Measurements from ENCODE around the gene TM7SF2.

- TF ChIP-seq, protein P1, sequence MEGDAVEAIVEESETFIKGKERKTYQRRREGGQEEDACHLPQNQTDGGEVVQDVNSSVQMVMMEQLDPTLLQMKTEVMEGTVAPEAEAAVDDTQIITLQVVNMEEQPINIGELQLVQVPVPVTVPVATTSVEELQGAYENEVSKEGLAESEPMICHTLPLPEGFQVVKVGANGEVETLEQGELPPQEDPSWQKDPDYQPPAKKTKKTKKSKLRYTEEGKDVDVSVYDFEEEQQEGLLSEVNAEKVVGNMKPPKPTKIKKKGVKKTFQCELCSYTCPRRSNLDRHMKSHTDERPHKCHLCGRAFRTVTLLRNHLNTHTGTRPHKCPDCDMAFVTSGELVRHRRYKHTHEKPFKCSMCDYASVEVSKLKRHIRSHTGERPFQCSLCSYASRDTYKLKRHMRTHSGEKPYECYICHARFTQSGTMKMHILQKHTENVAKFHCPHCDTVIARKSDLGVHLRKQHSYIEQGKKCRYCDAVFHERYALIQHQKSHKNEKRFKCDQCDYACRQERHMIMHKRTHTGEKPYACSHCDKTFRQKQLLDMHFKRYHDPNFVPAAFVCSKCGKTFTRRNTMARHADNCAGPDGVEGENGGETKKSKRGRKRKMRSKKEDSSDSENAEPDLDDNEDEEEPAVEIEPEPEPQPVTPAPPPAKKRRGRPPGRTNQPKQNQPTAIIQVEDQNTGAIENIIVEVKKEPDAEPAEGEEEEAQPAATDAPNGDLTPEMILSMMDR (IDR thresholded peaks at IDR 0.05): no peak
- TF ChIP-seq EZH2phosphoT487 (IDR thresholded peaks at IDR 0.05): no peak
Observed at GRCh38 chr11:65121865-65122696, 10.4 kb downstream of the TM7SF2 start, which contains the start of the genes FAU and MRPL49.
